SHP77 treated with DMSO at 0.1 percent for 48 hours (cell line): Measurements from ENCODE around the gene EEFSEC.

ENCODE experiments used
- DNase-seq: peaks from one replicate; lab custom pipeline; 2025; lab: John Stamatoyannopoulos, UW

EEFSEC gene

DNA sequence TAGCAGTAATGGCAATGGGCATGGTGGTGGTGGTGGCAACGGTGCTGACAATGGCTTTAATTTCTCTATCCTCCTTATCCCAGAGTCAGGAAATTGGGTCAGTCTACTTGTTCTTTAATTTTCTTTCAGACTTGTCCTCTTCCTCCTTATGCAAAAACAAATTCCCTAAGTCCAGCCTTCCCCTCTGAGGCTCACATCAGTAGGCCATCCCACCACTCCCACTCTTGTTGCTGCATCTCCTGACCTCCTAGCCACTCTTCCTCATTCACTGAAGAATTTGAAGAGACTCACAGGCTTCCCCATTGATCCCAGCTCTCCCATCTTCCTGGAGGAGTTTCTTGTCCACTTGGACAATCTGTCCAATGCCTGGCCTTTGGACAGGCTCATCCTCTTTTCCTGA is 293.5 kb downstream of the EEFSEC start:
- no peak for DNase-seq

DNA sequence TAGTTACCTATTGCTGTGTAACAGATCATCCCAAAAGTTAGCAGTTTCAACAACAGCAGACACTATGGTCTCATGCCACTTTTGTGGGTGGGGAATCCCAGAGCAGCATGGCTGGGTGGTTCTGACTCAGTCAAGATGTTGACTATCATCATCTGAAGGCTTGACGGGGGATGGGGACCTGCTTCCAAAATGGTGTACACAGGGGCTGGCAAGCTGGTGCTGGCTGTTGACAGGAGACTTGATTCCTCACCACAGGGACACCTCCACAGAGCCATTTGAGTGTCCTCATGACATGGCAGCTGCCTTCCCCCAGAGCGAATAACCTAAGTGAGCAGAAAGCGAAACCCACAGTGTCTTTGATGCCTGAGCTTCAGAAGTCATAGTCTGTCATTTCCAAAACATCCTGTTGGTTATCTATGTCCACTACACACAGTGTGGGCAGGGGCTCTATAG is 294.3 kb downstream of the EEFSEC start:
- no peak for DNase-seq

DNA sequence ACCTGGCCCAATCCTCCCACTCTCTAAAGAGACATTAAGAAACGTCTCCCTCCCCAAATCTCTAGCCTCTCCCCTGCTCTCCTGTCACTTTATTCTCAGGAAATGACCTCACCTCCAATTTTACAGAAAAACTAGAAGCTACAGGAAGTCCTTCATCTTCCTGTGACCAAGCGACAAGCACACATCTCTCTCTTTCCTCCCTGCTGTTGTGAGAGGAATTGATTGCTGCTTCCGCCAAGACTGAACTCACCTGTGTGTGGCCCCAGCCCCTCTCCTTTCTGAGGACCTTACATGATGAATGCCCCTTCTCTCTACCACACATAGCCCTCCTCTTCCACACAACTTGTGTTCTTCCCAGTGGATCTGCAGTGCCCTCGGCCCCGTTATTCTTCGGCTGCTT is 295.2 kb downstream of the EEFSEC start:
- no peak for DNase-seq

DNA sequence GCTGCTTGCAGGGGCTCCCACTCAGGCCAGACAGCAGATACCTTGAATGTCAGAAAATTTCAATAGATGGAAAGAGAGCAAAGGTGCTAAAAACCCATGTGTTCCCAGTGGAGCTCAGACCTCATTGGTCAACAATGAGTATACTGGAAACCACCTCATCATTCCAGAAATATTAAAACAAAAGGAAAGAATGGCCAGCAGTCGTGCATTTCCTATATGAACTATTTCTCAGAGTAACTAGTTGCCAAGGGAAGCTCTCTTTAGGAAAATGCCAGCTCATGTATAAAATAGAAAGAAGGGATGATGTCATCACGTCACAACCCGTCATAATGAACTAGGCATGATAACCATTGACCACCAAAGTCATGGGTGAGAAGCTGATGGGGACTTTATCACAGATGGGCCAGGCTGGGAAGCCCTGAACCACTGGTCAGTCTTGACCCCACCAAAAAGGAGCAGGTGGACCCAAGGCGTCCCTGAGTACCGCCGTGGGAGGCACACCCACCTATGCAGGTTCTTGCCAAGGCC is 295.9 kb downstream of the EEFSEC start:
- no peak for DNase-seq

DNA sequence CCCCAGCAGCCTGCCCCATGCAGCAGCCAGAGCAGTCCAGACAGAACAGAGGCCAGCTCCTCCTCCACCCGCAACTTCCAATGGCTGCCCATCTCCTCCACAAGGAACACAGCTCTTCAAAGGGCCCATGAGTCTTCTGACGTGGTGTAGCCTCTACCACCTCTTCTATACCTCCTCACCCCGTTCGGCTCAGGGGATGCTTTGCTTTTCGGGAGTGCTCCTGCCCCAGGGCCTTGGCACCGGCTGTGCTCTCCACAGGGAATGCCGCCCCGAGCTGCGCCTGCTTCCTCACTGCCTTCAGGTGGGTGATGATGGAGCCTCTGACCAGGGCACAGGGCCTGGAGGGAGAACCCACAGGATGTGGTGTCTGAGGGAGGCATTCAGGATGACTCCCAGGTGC is 298.8 kb downstream of the EEFSEC start:
- no peak for DNase-seq

DNA sequence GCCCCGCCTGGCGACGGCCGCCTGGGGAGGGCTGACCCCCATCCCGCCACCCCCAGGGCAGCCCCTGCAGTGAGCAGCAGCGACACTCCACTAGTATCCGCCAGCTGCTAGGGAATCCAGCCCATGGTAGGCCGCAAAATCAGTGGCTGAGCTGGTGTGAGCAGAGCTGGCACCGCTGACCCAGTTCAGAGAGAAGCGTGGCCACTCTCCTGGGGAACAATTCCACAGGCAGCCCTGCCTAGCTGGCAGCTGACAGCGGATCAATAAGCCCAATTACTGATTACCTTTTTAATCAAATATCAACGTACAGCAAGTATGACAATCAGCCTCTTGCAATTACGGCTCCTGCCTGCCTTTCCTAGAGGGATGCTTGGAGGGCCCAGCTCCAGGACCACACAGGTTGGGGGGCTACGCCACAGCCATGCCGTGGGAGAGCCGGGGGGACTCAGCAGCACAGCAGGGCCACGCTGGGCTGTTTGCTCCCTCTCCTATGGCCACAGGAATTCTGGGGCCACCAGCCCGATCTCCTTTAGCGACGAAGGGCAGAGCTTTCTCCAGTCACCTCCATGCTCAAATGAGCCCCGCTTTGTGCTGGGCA is 299.5 kb downstream of the EEFSEC start:
- DNase-seq, result no peak

DNA sequence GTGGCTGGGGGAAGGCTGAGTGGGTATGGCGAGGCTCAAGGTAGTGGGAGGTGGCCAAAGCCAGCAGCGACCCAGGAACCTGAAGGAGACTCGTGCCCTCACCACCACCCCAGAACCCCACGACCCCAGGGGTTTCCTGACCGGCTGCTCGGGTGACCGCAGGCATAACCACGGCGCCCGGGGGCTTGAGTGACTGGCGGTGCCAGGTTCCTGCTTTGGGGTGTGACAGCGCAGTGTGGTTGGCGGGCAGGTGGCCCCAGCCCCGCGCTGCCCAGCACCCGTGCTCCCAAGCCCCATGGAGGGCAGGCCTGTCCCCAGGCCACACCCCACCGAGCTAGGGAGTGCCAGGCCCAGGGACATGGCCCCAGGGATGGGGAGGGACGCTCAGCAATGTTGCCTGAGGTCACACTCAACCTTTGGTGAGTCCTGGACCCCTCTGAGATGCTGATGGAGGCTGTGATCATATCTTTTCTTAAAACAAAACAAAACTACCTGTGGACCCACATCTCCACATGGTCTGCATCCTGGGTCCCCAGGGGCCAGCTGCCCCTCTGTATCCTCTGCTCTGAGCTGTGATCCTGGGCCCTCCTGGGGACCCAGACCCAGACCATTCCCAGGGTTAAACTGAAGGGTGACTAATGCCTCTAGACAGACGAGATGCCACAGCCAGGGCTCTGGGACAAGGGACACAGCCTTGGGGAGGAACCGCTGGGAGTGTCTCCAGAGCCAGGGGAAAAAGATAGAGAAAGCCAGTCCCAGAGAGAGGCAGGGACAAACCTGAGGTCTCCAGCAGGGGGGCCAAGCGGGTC is 300.4 kb downstream of the EEFSEC start:
- no peak for DNase-seq

DNA sequence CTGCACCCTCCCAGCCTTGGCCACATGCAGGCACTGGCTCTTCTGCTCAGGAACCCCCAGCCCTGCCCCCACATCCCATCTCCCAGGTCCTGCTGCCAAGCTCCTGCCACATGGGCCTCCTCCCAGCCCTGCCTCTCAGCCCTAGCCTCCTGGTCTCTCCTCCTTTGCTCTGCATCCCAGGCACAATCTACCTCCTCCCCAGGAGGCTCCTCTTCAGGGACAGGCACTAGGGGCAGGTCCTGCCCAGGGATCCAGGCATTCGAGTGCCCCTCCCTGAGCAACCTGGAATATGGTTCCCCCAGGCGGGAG is 301.0 kb downstream of the EEFSEC start:
- DNase-seq, result no peak

DNA sequence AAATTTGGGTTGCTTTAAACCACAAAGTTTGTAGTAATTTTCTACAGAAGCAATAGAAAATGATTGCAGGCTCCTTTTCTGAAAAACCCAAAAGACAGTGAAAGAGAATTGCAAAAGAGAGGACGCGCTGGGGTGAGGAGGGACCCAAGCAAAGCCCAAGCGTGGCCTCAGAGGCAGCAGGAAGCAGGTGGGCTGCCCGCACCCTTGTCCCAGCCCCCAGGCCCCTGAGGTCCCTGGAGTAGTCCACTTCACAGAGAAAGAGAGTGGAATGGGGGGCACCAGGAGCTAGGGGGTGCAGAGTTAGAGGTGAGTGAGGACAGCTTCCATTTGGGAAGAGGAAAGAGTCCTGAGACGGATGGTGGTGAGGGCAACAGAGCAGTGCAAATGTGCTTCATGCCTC is 301.8 kb downstream of the EEFSEC start:
- DNase-seq, result no peak

DNA sequence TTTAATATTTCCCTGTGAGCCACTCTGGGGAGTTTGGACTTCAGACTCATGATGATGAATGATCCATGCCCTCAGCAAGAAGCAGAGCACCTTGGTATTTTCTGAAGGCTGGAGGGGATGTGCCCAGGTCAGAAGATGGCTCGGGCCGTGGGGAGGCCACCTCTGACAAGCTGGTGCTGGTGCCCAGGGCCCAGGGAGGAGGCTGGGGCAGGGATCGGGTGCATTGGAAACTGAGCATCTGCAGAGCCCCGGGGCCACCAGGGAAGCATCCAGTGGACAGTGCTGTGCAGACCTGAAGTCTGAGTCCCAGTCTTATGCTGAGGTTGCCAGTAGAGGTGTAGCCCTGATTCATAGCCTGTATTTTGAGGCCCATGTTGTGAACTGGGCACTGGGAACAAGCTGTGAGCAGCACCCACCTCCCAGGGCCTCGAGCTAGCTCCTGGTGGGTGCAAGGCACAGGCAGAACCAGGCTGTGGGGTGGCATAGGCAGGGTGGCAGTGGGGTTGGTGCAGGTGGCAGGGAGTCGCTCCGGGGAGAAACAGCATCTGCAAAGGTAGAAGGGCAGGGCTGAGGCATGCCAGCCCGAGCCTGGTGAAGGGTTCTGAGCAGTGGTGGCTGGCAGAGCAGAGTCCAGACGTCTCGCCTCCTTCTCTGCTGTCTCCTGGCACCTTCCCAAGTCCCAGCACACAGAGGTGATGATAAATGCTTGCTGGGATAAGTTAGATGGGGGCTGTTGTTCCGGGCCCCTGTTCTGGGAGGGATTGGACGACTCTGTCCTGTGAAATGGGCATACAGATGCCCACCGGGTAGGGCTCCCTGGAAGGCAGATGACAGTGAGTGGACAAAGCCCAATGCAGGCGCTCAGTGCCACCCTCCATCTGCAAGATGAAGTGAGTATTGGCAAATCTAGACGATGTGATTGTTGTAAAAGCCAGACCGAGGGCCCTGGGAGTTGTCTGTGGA is 302.8 kb downstream of the EEFSEC start:
- no peak for DNase-seq

DNA sequence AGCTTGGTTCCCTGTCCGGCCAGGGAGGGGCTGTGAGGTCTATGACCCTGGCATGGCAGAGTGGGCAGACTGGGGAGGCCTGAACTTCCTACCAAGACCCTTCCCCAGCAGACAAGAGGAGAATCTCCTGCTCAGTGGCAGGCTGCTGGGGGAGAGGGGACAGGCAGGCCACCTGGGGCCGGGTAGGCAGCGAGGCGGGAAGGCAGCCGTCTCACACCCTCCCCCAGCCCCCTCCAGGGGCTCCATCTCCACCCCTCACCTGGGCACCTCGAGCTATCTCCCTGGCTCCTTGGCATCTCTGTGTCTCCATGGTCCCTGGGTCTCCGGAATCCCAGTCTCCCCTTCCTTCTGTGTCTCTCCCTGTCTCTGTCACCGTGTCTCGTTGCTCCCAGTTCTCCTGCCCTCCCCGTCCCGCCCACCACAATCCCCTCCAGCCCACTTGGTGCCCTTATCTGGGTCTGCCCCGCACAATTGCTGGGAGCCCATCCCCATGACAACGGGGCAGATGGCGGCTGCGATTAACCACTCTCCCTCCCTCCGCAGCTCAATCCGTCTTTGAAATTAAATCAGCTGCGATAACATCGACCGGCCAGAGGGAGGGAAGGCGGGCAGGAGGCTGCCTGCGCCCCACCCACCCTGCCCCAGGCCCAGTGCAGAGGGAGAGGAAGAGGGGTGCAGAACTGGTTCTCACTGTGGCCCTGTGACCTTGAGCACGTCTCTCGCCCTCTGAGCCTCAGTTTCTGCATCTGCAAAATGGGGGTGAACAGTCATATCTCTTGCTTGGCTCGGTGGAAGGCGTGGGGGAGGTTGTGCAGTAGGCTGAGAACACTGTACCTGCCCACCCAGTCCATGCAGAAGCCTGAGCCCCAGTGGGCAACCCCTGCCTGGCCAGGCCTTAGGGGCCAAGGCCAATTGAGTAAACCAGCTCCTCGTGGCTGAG is 303.8 kb downstream of the EEFSEC start:
- DNase-seq, result no peak

DNA sequence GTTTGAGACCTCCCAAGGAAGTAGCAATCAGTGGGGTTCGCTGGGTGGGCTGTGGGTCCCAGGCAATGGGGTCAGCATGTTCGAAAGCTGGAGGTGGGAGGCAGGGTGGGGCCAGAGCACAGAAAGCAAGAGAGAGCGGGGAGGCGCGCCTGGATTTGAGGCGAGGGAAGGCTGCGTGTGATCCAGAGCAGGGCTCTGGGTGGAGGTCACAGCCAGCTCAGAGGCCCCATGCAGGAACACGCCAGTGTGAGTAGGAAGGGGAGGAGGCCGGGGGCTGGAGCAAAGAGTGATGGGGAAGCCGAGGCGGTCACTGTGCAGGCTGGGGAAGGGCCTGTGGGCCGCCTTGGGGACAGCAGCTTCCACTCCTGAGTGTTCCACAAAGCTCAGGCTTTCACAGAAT is 304.7 kb downstream of the EEFSEC start:
- DNase-seq, result no peak
